HG03469 (cell line): ENCODE results near the gene SLC22A31.

Experiments used
- ATAC-seq: cut with Tn5 transposase; IDR thresholded peaks from one replicate; pipeline ENCODE4 v1.9.1; 2021; ENCODE audit warnings: mild to moderate bottlenecking, moderate library complexity, moderate number of reproducible peaks; ENCODE audit not compliant: unreplicated experiment

Gene SLC22A31

DNA sequence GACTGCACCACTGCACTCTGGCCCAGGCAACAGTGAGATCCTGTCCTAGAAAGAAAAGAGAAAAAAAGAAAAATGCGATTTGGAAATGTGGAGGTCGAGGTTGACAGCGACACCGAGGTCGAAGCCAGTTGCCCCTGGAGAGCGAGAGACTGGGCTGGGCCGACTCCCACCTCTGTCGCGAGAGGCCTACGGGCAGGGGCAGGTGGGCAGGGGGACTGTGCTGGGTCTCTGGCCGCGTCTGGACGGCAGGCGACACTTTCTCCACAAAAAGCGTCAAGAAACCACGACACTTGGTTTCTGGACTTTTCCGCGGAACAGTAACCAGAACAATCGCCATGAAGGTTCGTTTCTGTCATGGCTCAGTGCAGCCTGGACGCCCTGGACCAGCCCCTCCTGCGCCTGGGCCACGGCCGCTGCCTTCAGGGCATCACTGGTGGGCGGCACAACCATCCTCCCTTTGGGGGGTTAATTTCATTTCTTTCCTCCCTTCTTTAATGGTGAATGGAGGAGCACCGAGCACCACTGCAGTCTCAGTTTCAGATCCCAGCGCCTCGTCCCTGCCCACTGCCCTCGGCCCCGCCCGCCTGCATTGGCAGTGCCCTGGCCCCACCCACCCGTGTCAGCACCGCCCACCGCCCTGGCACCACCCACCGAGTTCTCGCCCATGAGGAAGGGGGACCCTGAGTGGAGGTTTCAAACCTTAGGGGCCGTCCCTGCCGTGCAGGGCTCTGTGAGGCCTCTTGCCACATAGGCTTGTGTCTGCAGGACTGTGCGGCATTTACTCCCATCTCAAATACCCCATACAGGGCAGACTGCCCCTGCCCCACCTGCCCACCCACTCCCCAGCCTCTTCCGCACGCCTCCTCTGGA is 47.3 kb downstream of the SLC22A31 start:
- no peak for ATAC-seq

DNA sequence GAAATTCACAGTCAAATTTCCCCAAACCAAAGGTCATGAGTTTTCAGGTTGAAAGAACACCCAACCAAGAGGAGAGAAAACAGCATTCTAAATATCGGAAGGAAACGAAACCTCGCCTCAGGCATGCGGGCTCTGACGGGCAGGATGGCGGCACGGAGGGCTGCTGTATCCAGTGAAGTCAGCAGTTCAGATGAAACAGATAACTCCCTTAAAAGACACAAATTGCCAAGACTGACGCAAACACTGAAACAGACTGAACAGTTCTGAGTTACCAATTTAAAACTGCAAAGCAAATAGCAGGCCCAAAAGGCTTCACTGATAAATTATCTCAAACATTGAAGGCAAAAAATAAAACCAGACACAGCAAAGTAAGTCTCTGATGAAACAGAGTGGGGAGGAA is 49.4 kb downstream of the SLC22A31 start:
- ATAC-seq, result no peak

DNA sequence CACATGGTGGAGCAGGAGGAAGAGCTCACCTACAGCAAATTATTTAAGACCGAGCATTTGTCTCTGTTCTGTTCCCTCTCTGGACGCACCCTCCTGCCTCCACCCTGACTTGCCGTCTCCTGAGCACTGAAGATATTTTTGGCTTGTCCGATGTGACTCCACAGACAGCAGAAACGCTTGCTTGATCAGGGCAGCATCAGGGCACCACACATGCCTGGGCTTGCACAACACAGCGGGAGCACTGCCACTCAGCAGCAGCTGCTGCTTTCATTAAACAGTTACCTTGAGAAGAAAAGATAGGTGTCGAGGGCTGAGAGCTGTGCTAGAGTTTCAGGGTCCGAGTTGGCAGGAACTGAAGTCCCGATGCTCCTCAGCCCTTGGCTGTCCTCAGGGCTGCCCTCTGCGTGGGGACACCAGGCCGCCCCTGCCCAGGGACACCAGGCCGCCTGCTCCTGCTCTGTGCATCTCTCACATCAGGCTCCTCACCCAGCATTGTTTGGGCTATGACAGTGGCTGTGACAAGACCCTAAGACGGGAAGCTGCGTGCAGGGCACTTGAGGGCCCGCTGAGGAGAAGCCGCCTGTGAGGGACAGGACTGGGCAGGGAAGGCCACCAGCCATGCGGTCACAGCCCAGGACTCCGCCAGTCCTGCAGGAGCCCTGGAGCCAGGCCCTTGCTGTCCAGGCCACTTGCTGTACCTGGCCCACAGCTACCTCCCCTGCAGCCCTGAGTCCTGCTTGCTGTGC is 50.1 kb downstream of the SLC22A31 start:
- no peak for ATAC-seq

DNA sequence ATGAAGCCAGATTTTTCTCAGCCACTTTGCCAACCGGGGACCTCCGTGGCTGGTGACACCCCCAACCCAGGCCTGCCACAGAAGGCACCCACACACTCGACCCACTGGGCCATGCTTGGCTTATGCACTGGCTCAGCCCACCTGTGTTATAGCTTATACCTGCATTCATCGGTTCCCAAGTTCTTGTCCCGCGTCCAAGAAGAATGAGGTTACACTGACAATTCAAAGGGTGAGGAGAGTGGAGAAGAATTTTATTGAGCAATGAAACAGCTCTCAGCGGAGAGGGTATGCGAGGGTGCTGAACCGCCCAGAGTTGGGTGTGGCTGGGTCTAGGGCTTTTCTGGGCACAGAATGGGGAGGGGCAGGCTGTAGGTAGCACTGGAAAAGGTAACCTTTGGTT is 51.0 kb downstream of the SLC22A31 start:
- no peak for ATAC-seq

DNA sequence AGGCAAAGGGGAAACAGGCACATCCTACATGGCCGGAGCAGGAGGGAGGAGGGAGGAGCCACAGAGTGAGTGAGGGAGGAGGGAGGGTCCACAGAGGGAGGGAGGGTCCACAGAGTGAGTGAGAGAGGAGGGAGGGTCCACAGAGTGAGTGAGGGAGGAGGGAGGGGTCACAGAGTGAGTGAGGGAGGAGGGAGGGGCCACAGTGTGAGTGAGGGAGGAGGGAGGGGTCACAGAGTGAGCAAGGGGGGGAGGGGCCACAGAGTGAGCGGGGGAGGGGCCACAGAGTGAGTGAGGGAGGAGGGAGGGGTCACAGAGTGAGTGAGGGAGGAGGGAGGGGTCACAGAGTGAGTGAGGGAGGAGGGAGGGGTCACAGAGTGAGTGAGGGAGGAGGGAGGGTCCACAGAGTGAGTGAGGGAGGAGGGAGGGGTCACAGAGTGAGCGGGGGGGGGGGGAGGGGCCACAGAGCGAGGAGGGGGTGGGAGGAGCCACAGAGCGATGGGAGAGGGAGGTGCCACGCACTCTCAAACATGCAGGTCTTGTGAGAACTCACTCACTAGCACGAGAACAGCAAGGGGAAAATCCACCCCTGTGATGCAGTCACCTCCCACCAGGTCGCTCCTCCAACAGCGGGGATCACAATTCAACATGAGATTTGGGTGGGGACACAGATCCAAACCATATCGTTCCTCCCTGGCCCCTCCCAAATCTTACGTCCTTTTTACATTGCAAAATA is 53.1 kb downstream of the SLC22A31 start:
- ATAC-seq, result no peak

DNA sequence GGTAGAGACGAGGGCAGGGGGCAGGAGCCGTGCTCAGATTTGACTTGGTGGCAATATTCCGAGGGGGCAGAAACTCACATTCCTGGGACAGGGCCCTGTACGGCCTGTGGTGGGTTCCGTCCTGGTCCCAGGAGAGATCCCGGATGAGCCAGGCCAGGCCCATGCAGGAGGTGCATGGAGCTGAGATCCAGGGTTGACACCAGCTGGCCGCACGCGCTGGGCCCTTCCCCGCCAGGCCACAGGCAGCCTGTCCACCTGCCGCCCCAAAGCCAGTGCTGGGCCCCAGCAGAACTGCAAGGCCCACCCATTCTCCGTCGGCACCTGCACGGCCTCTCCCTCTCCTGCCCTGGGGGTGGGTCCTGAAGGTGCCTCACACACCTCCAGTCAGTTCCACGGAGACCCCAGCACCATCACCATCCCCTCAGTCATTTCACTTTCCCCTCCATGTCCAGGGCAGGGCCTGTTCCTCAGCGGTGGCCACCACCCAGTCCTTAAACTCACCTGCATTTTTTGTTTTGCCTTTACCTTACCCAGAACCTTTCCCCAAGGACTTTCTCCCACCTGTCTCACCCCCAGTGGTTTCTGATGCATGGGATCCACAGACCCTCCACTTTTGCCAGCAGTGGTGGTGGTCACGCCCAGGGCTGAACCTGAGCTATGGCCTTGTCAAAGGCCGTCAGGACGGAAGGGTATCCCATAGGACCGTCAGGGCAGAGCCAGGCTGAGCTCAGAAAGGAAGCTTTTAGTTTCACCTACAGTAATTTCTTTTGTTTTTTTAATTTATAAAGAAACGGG is 53.9 kb downstream of the SLC22A31 start:
- no peak for ATAC-seq
